Testis (tissue), 2 donors: Measurements from ENCODE around the gene CELF4.

ENCODE experiments used
- CTCF ChIP-seq, 3 experiments: fragments of 450-650 bp in 2 of 3; fragments of 200-600 bp in 1 of 3; sonication (generic) in 1 of 3; IDR thresholded peaks; one replicate each; pipeline ENCODE4 v1.5.1; 2016 to 2019; ENCODE audit warnings: antibody characterized with exemption in 3 of 3, mild to moderate bottlenecking in 2 of 3, moderate library complexity in 1 of 3
- POLR2A ChIP-seq: fragments of 450-650 bp; IDR thresholded peaks from one replicate; pipeline ENCODE4 v1.6.1; 2017; ENCODE audit warnings: antibody characterized with exemption, mild to moderate bottlenecking, moderate library complexity

GRCh38 chr18:37426586-37426985 lies 139.0 kb downstream of the CELF4 start:
- TF ChIP-seq CTCF (IDR thresholded peaks at IDR 0.05) (no peak), POLR2A (no peak)
